ENCODE data around the gene IL1RN. TPM values are rescaled to one million over a fixed set of nuclear protein-coding genes. Genes with fewer than 3 reads are reported as not detected.

IL1RN gene
- total and polyA plus RNA-seq, 2 of the 13 experiments (the other 11 are each of a cell fraction or from before 2014, with no cell fraction given): 21.2 to 101 TPM

GRCh38 chr2:113180131-113180946 is 52.9 kb downstream of the IL1RN start (continued):
- TF ChIP-seq ZNF800 (CRISPR knock-in tag; IDR thresholded peaks at IDR 0.05) (peak; percentile 66; the same call in 1 of the 2 replicates), ZNF251 (CRISPR knock-in tag; IDR thresholded peaks at IDR 0.05) (no peak), ZNF333 (CRISPR knock-in tag; IDR thresholded peaks at IDR 0.05; ENCODE audit: borderline replicate concordance) (no peak), HBP1 (CRISPR knock-in tag; IDR thresholded peaks at IDR 0.05; ENCODE audit: low read depth) (peak; percentile 54; the same call in 1 of the 2 replicates), GMEB1 (CRISPR knock-in tag; IDR thresholded peaks at IDR 0.05; ENCODE audit: borderline replicate concordance) (no peak), HOMEZ (CRISPR knock-in tag; IDR thresholded peaks at IDR 0.05; ENCODE audit: low read depth) (peak; percentile 43; the same call in 1 of the 2 replicates), PAX8 (CRISPR knock-in tag; IDR thresholded peaks at IDR 0.05; ENCODE audit: borderline replicate concordance) (no peak), ZHX1 (CRISPR knock-in tag; IDR thresholded peaks at IDR 0.05; ENCODE audit: low read depth) (no peak), TBP (CRISPR knock-in tag; IDR thresholded peaks at IDR 0.05) (no peak), CENPT (CRISPR knock-in tag; IDR thresholded peaks at IDR 0.05; ENCODE audit: low read depth) (no peak), NR0B2 (CRISPR knock-in tag; IDR thresholded peaks at IDR 0.05) (no peak), ZNF12 (CRISPR knock-in tag; IDR thresholded peaks at IDR 0.05) (no peak), KLF13 (CRISPR knock-in tag; IDR thresholded peaks at IDR 0.05) (no peak), ZNF770 (CRISPR knock-in tag; IDR thresholded peaks at IDR 0.05) (peak; percentile 42; the same call in 1 of the 2 replicates)
